MCF 10A (cell line): ENCODE data around the gene SAP30. TPM values are rescaled to one million over a fixed set of nuclear protein-coding genes. Genes with fewer than 3 reads are reported as not detected.

Source experiments
- BruUV-seq: library from RNA; stranded (reverse); fragments of 400-500 nt; replicated peaks from 2 replicates; lab custom pipeline; 2021; lab: Mats Ljungman, UMichigan
- CTCF ChIA-PET: fragments of 300-600 bp; sonication (Branson Sonifier 250); formaldehyde crosslinking; extraction: SDS; loops from one replicate; lab custom pipeline; 2021; ENCODE audit warnings: antibody characterized with exemption, inconsistent platforms; lab: Yijun Ruan, JAX
- POLR2A ChIA-PET: fragments of 300-600, 350-650 bp; sonication (Branson Sonifier 250); formaldehyde crosslinking; extraction: SDS; loops from one replicate; lab custom pipeline; 2020; ENCODE audit warnings: antibody characterized with exemption, inconsistent platforms; lab: Yijun Ruan, JAX
- DNase-seq: peaks from one replicate; pipeline ENCODE4 v3.0.0-alpha.2; 2018; ENCODE audit not compliant: unreplicated experiment
- H3K27ac Mint-ChIP-seq: one replicate; pipeline ENCODE4 v1.8.0; 2022; ENCODE audit warnings: mild to moderate bottlenecking, low read depth, mixed read lengths; ENCODE audit not compliant: unreplicated experiment
- H3K27me3 Mint-ChIP-seq: one replicate; pipeline ENCODE4 v1.8.0; 2022; ENCODE audit warnings: mixed read lengths; ENCODE audit not compliant: insufficient read depth, unreplicated experiment
- H3K36me3 Mint-ChIP-seq: one replicate; pipeline ENCODE4 v1.8.0; 2022; ENCODE audit warnings: mild to moderate bottlenecking, moderate library complexity, mixed read lengths; ENCODE audit not compliant: insufficient read depth, unreplicated experiment
- H3K4me1 Mint-ChIP-seq: one replicate; pipeline ENCODE4 v1.8.0; 2022; ENCODE audit warnings: mixed read lengths; ENCODE audit not compliant: insufficient read depth, unreplicated experiment
- H3K4me3 Mint-ChIP-seq: one replicate; pipeline ENCODE4 v1.8.0; 2022; ENCODE audit warnings: mild to moderate bottlenecking, moderate library complexity, mixed read lengths; ENCODE audit not compliant: unreplicated experiment
- H3K9me3 Mint-ChIP-seq: one replicate; pipeline ENCODE4 v1.8.0; 2022; ENCODE audit warnings: mixed read lengths; ENCODE audit not compliant: unreplicated experiment
- intact Hi-C: fragments of 100-400 bp; cut with micrococcal nuclease; formaldehyde crosslinking; loops from 2 replicates; pipeline ENCODE4 v1.14.1; 2022
- total RNA-seq: library from RNA; stranded (reverse); gene quantifications from 2 replicates; pipeline ENCODE4 v1.2.3, GENCODE V29; 2022
- TF ChIP-seq, protein P1 (sequence below): fragments of 200-600 bp; IDR thresholded peaks from one replicate; pipeline ENCODE4 v1.8.0; 2022; ENCODE audit warnings: antibody characterized with exemption, mild to moderate bottlenecking; ENCODE audit not compliant: unreplicated experiment

SAP30 gene
- total RNA-seq, 1 experiment from 2014 or later: 30.6 TPM

DNA sequence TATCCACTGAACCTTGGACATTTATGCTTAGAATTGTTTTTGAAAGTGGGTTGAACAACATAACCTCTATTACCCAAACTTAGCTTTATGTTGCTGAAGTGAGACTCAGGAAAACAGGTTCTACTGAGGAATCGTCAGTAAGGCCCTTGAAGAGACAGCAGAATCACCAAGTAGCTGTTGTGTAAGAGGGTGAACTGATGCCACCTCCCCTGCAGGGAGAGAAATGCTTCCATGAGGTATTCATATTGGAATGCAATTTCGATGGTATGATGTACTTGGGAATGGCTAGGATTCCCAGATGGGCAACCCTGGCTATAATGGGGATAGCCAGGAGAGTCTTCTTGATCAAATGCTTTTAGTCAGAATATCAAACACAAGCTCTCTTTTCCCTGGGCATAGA lies 32.3 kb downstream of the SAP30 start:
- DNase-seq: peak; percentile 34

DNA sequence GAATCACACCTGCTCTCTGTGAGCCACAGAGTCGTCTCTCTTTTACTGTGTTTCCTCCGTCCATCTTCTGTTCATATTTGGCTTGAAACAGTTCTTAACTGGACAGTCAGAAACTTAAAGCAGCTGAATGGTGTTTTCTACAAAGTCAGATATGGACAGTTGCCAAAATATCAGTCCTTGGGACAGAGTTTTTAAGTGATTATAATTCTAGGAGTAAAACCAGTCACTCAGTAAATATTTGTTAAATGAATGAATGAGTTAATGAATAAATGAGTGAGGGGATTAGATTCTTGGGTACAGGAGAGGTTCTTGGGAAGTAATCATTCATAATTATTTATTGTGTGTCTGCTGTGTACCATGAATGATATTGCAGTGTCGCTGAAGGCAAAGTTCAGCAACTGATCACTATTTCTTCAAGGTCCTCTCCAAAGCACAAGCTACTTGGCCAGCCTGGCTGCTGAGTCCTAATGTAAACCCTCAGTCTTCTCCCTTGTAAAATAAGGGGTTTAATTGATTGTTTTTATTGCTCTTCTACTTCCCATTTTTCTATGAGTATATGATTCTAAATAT lies 33.6 kb downstream of the SAP30 start:
- BruUV-seq: no TSS peak
- Mint-ChIP-seq H3K27ac (no peak overlapping the region), H3K9me3 (no peaks in the 10 kb centered on the region), H3K36me3 (peaks cover 18% of the 10 kb centered on the region), H3K4me3 (no peak overlapping the region), H3K4me1 (peaks cover 4% of the 10 kb centered on the region), H3K27me3 (no peaks in the 10 kb centered on the region)
- CTCF ChIA-PET: interaction anchor here (0.6 to 0.9 kb wide), 2 partner anchors 12 to 99 kb away, joined by 3 read pairs; no protein-coding TSS in a partner anchor
- POLR2A ChIA-PET: interaction anchor here (1.2 to 1.3 kb wide), 2 partner anchors 12 to 71 kb away, joined by 3 to 4 read pairs; no protein-coding TSS in a partner anchor
- DNase-seq: no peak
- intact Hi-C loops: no loop called here
- TF ChIP-seq, protein P1, sequence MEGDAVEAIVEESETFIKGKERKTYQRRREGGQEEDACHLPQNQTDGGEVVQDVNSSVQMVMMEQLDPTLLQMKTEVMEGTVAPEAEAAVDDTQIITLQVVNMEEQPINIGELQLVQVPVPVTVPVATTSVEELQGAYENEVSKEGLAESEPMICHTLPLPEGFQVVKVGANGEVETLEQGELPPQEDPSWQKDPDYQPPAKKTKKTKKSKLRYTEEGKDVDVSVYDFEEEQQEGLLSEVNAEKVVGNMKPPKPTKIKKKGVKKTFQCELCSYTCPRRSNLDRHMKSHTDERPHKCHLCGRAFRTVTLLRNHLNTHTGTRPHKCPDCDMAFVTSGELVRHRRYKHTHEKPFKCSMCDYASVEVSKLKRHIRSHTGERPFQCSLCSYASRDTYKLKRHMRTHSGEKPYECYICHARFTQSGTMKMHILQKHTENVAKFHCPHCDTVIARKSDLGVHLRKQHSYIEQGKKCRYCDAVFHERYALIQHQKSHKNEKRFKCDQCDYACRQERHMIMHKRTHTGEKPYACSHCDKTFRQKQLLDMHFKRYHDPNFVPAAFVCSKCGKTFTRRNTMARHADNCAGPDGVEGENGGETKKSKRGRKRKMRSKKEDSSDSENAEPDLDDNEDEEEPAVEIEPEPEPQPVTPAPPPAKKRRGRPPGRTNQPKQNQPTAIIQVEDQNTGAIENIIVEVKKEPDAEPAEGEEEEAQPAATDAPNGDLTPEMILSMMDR: no peak

More for the DNA sequence above, 32.3 kb downstream of the SAP30 start:
- intact Hi-C loops: no loop called here
- POLR2A ChIA-PET: interaction anchor here (0.9 to 2.4 kb wide), 7 partner anchors 13 to 70 kb away, joined by 3 to 9 read pairs (median 5); partner anchors contain the start of gene HMGB2
- CTCF ChIA-PET: interaction anchor here (0.8 to 1.7 kb wide), 2 partner anchors 13 to 20 kb away, joined by 3 to 7 read pairs; no protein-coding TSS in a partner anchor
- H3K4me1 Mint-ChIP-seq: no peaks in the 10 kb centered on the region
- no peak overlapping the region for H3K27ac Mint-ChIP-seq
- H3K9me3 Mint-ChIP-seq: no peaks in the 10 kb centered on the region
- peaks cover 18% of the 10 kb centered on the region for H3K36me3 Mint-ChIP-seq
- TF ChIP-seq, protein P1: no peak
- H3K4me3 Mint-ChIP-seq: no peak overlapping the region
- H3K27me3 Mint-ChIP-seq: no peaks in the 10 kb centered on the region
- no TSS peak for BruUV-seq

DNA sequence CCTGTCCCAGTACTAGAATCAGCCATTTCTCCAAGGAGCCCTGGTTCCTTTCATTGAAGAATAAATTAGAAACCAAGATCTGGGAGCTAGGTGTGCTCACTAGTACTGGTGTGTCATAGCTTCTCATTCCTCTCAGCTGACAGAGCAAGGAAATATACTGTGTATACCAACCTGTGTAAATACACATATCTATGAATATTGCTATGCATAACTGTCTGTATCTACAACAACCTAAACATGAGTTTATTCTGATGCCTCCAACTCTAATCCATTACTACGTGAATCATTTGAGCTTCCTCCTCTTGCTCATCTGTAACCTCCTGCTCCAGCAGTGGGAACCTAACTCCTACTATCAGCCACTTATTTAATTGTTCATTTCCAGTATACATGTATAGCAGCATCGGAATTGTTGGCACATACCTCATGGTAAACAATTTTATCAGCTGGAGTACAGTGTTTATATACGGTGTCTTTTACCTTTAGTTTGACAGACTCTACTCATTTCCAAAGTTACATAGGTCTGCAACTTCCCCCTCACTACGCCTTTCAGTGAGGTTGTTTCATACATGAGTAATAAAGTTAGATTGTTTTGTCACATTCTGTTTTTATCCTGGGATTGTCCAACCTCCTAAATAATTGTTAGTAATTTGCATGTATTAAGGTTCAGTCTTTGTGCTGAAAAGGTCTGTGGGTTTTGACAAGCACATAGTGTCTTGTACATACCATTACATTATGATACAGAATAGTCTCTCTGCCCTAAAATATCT lies 35.3 kb downstream of the SAP30 start:
- Mint-ChIP-seq H3K4me3 (no peak overlapping the region), H3K9me3 (no peaks in the 10 kb centered on the region), H3K4me1 (peaks cover 10% of the 10 kb centered on the region), H3K27me3 (no peaks in the 10 kb centered on the region), H3K36me3 (peaks cover 18% of the 10 kb centered on the region), H3K27ac (no peak overlapping the region)
- DNase-seq: no peak
- TF ChIP-seq, protein P1: no peak
- CTCF ChIA-PET: no interaction called here
- intact Hi-C loops: no loop called here
- POLR2A ChIA-PET: no interaction called here
- no TSS peak for BruUV-seq

GRCh38 chr4:173410079-173410478 lies 39.3 kb downstream of the SAP30 start:
- H3K36me3 Mint-ChIP-seq: peaks cover 18% of the 10 kb centered on the region
- no peaks in the 10 kb centered on the region for H3K9me3 Mint-ChIP-seq
- DNase-seq: no peak
- no peaks in the 10 kb centered on the region for H3K27me3 Mint-ChIP-seq
- ChIA-PET CTCF (interaction anchor here (0.6 kb wide), 1 partner anchor 83 kb away, joined by 4 read pairs; no protein-coding TSS in a partner anchor), POLR2A (interaction anchor here (1.4 to 9.8 kb wide), 2 partner anchors 13 to 39 kb away, joined by 6 to 183 read pairs; partner anchors contain the start of gene SAP30)
- no peak overlapping the region for H3K4me3 Mint-ChIP-seq
- H3K27ac Mint-ChIP-seq: no peak overlapping the region
- H3K4me1 Mint-ChIP-seq: peaks cover 45% of the 10 kb centered on the region
- no TSS peak for BruUV-seq
- TF ChIP-seq, protein P1: no peak
- intact Hi-C loops: loop anchor here (10.0 kb wide), 1 partner anchor 235 kb away; no protein-coding TSS in a partner anchor
